Thoracic aorta (tissue), 2 donors: ENCODE data around the gene CDC42BPB. TPM values are rescaled to one million over a fixed set of nuclear protein-coding genes. Genes with fewer than 3 reads are reported as not detected.

Experiments
- ATAC-seq: fragments of 150-250 bp; one replicate; pipeline ENCODE4 v1.8.0; 2017; ENCODE audit warnings: low read depth; ENCODE audit not compliant: insufficient number of reproducible peaks, low FRiP score
- DNase-seq: peaks from one replicate; pipeline ENCODE4 v3.0.0-alpha.2; 2020; ENCODE audit warnings: low spot score
- H3K27ac ChIP-seq, 2 donors: fragments of 200-600 bp; sonication (generic); 1 replicate in 1 of 2; 2 replicates in 1 of 2; pipeline ENCODE4 v1.5.1; 2016; ENCODE audit warnings: mild to moderate bottlenecking in 2 of 2, moderate library complexity in 2 of 2
- H3K27me3 ChIP-seq: fragments of 200-600 bp; sonication (generic); replicated peaks from 2 replicates; pipeline ENCODE4 v1.6.0; 2016; ENCODE audit warnings: mild to moderate bottlenecking; ENCODE audit not compliant: insufficient read depth
- H3K36me3 ChIP-seq: fragments of 200-600 bp; sonication (generic); one replicate; pipeline ENCODE4 v1.5.1; 2016
- H3K4me1 ChIP-seq, 2 donors: fragments of 200-600 bp; sonication (generic); 1 replicate in 1 of 2; 2 replicates in 1 of 2; pipeline versions ENCODE4 v1.5.1 to v1.6.0; 2016; ENCODE audit warnings: low read depth in 2 of 2, mild to moderate bottlenecking in 1 of 2; ENCODE audit not compliant: control insufficient read depth in 1 of 2
- H3K4me3 ChIP-seq: fragments of 200-600 bp; sonication (generic); 2 replicates; pipeline ENCODE4 v1.5.1; 2016; ENCODE audit warnings: mild to moderate bottlenecking
- H3K9me3 ChIP-seq: fragments of 200-600 bp; sonication (generic); 2 replicates; pipeline ENCODE4 v1.5.1; 2016
- total RNA-seq, 2 donors: library from RNA; depleted of rRNA; stranded (reverse); fragments of >200 nt; gene quantifications; one replicate each; pipeline versions ENCODE4 v1.1.0 to v1.2.3, GENCODE V29; 2016
- TF ChIP-seq, protein P1 (sequence below): fragments of 200-600 bp; sonication (generic); IDR thresholded peaks from one replicate; pipeline ENCODE4 v1.5.1; 2019; ENCODE audit warnings: antibody characterized with exemption

Gene CDC42BPB
- total RNA-seq, 2 donors from 2014 or later, result 121 to 133 TPM

DNA sequence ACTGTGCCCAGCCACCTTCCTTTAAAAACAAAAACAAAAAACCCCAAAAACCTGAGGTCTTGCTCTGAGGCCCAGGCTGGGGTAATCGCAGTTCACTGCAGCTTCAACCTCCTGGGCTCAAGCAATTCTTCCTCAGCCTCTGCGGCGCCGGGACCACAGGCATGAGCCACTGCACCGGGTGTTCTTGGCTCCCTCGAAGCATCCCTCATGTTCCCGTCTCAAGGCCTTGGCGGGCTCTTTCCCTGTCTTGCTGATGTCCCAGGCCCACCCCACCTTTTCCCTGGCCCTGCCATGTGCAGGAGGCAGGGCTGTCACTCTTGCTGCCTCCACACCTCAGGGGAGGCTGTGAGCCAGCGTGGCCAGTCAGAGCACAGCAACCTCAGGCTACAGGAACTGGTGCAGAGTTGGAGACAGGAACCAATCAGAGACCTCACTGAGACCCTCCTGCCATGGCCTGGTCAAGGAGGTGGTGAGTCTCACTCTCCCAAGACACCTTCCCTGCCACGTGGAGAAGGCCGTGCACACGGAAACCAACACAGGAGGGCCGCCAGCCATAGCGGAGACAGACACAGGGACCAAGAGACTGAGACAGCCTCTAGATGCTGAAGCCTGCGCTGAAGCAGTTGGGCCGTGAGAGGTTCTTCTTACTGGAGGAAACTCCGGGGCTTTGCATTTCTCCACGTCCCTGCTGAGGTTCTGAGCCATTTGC is 140.8 kb downstream of the CDC42BPB start:
- Histone ChIP-seq H3K4me3 (no peak overlapping the region), H3K9me3 (no peaks in the 10 kb centered on the region), H3K36me3 (no peaks in the 10 kb centered on the region), H3K27me3 (no peaks in the 10 kb centered on the region), H3K4me1 (no peaks in the 10 kb centered on the region), H3K27ac (no peak overlapping the region)
- ATAC-seq (no peak), DNase-seq (no peak)
- TF ChIP-seq, protein P1, sequence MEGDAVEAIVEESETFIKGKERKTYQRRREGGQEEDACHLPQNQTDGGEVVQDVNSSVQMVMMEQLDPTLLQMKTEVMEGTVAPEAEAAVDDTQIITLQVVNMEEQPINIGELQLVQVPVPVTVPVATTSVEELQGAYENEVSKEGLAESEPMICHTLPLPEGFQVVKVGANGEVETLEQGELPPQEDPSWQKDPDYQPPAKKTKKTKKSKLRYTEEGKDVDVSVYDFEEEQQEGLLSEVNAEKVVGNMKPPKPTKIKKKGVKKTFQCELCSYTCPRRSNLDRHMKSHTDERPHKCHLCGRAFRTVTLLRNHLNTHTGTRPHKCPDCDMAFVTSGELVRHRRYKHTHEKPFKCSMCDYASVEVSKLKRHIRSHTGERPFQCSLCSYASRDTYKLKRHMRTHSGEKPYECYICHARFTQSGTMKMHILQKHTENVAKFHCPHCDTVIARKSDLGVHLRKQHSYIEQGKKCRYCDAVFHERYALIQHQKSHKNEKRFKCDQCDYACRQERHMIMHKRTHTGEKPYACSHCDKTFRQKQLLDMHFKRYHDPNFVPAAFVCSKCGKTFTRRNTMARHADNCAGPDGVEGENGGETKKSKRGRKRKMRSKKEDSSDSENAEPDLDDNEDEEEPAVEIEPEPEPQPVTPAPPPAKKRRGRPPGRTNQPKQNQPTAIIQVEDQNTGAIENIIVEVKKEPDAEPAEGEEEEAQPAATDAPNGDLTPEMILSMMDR, result no peak

DNA sequence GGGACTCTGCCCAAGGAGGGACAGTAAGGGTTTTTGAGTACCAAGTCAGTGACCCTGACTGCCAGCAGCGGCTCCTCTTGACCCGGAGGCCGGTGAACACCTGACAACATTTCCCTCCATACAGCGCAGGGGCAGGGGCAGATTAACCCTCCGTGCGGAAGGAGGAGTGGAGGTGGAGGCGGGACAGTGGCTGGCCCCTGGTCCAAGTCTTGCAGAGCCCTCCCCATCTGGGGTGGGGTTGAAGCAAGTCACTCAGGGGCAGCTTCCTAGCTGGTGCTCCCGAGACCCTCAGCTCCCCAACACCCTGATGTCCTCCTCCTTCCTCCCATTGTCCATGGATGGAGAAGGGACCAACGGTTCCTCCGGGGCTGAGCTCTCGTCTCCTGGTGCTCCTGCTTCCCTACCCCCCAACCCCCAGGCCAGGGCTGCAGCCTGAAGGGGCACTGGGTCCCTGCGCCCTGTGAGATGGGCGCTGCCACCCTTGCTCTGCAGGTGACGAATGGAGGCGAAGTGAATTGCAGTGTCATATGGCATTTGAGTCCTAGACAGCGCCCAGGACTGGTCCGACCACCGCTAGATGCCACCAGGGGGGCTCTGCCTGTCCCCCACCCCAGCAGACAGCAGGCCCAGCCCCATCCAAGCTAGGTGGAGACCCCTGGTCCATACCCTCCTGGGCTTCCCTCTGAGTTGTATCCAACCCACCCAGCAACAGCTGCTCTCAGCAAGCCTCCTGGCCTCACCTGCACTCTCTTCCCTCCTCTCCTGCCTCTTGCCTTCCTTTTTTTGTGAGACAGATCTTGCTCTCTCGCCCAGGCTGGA is 141.8 kb downstream of the CDC42BPB start:
- Histone ChIP-seq H3K27me3 (no peaks in the 10 kb centered on the region), H3K27ac (no peak overlapping the region), H3K36me3 (no peaks in the 10 kb centered on the region), H3K4me1 (no peaks in the 10 kb centered on the region), H3K9me3 (no peaks in the 10 kb centered on the region), H3K4me3 (no peak overlapping the region)
- DNase-seq (no peak), ATAC-seq (no peak)
- TF ChIP-seq, protein P1, result no peak

DNA sequence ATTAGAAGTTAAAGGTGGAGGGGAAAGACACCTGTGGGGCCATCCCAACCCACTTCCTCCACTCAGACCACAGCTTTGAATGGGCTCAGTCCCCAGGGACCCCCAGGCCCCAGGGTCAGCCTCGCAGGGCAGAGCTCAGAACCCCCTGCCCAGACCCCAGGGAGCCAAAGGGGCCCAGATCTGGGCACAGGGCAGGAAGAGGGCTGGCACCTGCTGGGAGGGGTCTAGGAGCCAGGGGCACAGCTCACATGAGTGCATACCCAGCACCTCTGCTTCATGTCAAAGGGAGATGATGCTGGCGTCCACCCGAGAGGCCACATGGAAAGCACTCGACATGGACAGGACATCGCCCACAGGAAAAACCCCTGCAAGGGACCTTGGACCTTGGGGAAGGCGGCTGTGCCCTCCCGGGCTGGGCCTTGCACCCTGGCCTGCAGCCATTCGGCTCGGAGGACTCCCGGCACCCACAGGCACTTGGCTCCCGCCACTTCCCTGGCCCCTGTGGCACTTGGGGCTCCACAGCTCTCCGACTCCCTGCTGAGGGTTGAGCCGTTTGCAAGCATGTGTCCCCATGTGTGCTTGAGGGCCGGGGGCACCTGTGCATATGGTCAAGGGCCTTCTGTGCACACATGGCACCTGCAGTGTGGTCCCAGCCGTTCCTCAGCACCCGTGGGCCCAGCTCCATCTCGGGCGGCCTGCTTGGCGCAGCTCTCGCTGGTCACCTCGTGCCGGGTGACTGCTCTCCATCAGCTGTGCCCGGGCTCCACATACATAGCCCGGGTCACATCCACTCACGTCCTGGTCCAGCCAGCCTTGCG is 142.7 kb downstream of the CDC42BPB start:
- Histone ChIP-seq H3K27ac (no peak overlapping the region), H3K9me3 (no peaks in the 10 kb centered on the region), H3K27me3 (no peaks in the 10 kb centered on the region), H3K36me3 (no peaks in the 10 kb centered on the region), H3K4me1 (no peaks in the 10 kb centered on the region), H3K4me3 (no peak overlapping the region)
- no peak for DNase-seq
- TF ChIP-seq, protein P1, result no peak
- no peak for ATAC-seq

DNA sequence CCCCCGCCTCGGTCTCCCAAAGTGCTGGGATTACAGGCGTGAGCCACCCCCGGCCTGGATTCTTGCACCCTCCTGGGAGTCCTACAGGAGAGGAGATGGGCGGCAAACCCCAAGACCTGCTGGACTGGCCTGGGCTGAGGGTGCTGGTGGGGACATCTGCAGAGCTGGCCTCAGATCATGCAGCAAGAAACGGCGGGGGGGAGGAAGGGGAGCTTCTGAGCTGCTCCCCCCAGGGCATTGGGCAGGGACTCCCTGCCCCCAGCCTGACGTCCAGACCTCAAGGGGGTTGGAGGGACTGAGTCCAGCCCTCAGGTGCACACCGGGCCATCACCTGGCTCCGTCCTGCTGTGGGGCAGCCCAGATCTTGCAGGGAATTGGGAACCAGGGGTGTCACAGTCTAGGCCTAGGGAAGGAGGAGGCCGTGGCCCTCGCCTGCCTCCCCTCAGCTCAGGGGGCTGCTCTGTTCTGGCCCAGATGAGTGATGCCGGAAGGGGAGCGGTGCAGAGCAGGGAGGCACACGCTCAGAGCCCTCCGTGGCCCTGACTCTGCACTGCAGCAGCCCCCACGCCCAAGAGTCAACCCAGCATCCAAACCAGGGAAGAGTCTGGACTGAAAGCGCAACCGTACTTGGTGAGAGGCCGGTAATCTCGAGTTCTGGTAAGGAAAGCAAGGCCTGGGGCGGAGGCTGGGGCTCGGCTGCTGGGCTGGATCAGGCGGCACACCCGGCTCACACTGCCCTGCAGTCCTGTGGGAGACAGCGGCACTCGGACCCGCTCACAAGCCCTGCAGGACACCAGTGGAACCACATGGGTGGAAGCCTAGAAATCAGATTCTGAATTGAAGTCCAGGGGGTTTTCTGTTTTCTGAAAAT is 143.8 kb downstream of the CDC42BPB start:
- Histone ChIP-seq H3K4me1 (no peaks in the 10 kb centered on the region), H3K4me3 (no peak overlapping the region), H3K27ac (no peak overlapping the region), H3K36me3 (no peaks in the 10 kb centered on the region), H3K9me3 (no peaks in the 10 kb centered on the region), H3K27me3 (no peaks in the 10 kb centered on the region)
- DNase-seq (no peak), ATAC-seq (no peak)
- TF ChIP-seq, protein P1, result no peak
